Fibroblast of gingiva (primary cell): ENCODE data around the gene APOB.

Source experiments
- DNase-seq: peaks from one replicate; pipeline ENCODE4 v3.0.0-alpha.2; 2011; ENCODE audit warnings: low read depth

Gene APOB

DNA sequence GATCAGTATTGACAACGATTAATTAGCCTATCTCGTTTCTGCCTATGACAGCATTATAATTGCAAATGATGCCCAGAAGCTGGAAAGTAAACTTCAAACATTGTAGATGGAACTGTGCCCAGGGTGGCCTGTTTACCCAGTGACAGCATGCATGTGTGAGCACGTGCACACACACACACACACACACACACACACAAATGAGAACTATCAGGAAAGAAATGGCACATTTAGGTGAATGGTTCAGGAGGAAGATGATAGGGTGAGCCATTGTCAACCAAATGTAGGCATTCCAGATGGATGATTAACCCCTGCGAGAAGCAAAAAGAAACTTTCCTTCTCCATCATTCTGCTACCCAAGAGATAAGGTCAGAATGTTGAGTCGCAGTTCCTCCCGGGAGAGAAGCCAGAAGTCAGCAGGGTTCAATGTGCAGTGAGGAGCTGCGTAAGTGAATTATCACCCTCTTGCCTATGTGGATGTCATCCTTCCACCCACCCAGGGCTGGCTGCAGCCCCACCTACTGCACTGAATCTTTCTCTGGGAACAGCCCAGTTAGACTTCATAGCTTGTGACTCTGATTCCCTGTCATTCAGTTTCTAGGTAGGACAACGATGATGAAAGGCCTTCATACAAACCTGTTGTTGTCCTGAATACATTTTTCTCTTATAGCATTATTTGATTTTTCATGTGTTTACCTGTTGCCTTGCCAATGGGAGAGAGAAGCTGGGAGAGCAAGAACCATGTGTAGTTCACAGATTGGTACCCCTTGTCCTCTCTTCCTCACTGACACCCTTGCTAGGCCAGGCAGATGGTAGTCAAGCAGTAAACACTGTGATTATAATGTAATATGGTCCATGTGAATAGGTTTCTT, 3.5 kb upstream of the APOB start:
- no peak for DNase-seq

DNA sequence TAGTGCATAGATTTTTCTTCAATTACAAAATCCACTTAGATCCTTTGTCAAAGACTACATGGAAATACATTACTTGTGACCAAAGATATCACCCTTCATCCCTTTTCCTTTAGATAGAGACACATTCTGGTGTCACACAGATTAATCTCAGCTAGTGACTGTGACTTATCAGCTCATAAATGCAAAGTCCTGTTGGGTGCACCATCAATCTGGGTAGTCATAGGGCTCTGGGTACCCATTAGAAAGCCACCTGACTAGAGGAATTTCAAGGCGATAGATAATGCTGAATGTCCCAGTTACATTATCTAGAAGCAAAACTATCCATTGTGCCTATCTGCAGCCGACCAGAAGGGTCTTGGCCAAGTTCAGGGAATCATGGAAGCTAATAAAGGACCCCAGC, 2.6 kb upstream of the APOB start:
- DNase-seq, result no peak

DNA sequence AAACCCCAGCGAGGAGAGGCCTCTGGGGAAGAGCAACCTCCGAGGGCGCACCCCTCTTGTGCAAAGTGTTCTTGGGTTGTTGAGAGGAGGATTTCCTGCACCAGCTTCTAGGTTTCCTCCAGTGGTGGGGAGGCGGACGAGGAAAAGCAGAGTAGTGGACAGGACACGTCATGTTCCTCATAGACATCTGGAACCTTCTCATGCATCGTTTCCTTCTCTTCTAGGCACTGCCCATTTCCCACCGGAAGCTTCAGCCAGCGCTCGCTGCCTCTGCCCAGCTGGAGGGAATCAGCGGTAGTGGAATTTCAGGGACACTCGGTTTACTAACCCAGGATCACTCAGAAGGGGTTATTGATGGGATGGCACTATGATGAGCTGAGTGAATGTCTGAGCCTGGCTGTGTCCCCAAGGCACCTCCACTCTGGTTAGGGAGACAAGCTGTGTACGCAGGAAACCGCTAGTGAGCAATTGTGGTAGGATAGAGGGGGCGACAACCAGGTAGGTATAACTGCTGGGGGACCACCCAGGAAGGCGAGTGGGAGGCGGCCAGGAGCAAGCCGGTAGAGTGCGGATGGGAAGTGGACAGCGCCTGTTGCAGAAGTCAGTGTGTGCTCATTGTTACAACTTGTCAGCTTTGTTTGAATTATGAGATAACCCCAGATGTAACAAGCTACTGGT, 960 bp upstream of the APOB start:
- DNase-seq, result no peak

DNA sequence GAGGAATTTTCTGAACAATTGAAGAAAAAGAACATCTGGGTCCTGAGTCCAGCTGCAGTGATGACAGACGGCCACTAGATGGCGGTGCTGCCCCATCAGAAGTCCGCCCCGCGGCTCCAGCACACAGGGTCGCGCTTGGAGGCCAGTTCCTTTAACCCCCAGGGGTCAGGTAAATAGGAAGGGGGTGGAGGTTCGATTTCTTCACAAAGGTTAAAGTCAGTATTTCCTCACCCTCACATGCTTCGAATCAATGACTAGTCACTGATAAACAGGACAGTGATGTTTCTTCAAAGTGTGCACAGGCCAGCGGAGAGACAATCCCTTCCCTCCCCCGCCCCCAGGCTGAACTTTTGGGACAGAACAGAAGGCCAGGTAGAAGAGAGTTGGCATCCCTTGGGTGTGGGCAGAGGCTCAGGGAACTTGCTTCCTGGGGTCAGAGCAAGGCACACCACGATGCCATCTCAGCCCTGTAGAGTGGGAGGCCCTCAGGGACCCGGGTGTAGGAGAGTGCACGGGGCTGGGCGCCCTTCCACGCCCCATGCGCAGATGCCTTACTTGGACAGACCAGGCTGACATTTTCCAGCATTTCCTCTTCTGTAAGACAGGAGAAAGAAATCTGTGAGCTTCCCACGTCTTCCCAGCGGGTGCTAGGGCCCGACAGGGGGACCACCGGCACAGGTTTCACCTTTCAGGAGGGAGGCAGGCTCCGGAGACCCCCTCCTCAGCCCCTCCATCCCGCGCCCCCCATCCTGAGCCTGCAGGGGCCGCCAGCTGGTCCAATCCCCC, 722 bp downstream of the APOB start:
- peak; percentile 54 for DNase-seq

DNA sequence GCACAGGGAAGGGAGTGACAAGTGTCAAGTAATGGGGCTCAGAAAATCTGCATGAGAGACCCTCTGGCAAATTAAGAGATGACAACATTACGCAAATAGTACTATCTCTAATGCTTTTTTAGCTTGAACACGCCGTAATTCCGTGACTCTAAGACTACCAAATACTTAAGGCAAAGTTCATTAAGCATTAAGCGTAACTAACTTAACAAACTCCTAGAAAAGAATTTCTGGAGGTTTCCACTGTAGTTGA, 1.2 kb downstream of the APOB start:
- DNase-seq, result no peak

DNA sequence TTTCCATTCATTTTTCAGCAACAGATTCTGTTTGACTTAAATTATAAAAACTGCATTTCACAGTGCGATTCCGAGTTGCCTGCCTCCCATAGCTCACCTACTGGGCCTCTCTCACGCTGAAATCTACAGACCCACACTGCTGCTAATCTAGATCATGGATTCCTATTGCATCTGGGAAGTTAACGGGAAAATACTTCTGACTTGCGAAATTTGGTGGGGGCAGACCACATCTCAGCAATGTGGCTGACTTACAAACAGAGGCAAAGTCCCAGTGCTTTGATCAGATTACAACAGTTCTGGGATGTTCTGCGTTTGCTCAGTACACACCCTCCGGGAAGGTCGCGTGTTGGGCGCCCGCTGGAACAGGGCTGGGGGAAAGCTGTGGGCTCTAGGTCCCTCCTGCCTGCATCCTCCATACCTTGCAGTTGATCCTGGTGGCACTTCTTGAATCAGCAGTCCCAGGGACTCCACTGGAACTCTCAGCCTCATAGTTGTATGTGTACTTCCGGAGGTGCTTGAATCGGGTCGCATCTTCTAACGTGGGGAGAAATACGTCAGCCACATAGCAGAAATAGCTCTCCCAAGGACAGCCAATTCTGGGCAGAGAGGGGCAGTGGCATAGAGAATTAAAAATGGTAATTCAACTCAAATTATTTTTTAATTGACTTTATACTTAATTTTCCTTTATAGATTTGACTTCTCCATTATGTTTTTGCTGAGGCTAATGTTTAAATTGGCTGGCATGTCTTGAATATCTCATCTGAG, 1.7 kb downstream of the APOB start:
- DNase-seq, result peak; percentile 87

DNA sequence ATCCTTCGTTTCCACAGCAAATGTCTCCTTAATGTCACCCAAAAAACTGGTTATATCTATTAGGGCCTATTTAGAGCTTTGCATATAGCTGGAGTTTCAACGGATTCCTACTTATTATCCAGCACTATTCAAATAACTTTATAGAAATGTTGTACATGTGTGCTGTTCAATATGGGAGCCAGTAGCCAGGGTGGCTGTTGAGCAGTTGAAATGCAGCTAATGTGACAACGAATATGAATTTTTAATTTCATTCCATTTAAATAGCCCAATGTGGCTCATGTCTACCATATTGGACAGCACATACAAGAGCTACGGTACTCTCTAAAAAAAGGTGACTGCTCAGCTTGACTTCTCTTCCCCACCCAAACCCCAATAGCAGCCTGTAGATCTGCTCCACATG, 2.4 kb downstream of the APOB start:
- no peak for DNase-seq

DNA sequence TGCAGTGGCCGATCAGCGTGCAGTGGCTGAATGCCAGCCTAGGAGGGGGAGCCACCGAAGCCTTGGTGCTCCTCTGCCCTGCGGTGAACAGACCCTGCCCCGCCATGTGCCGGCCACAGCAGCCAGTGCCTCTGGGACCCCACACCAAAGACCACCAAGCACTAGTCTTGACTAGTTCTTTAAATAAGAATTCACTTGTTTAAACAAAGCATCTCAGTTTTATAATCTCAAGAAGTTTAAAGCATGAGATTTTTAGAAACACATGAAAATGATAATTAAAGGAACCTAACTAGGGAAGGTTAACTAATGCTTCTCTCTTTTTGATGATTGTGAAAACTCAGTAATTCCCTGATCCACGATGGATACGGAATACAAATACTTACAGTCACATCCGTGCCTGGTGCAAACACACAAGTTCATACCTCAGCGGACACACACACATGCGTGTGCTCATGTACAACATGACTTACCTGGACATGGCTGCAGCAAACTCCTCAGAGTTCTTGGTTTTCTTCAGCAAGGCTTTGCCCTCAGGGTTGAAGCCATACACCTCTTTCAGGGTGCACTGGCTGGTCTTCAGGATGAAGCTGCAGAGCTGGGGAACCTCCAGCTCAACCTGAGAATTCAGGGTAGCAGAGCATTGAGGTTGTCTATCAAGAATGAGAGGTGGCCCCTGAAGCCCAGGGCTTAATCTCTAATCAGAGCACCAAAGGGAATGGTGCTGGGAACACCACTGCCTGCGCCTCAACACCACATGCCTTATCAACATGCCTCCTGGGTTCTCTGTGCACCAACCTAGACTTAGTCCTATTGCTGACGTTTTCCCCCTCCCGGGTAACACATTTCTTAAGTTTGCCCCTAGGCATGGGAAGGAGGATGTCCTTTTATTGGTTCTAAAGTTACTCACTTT, 3.1 kb downstream of the APOB start:
- DNase-seq, result peak; percentile 4

DNA sequence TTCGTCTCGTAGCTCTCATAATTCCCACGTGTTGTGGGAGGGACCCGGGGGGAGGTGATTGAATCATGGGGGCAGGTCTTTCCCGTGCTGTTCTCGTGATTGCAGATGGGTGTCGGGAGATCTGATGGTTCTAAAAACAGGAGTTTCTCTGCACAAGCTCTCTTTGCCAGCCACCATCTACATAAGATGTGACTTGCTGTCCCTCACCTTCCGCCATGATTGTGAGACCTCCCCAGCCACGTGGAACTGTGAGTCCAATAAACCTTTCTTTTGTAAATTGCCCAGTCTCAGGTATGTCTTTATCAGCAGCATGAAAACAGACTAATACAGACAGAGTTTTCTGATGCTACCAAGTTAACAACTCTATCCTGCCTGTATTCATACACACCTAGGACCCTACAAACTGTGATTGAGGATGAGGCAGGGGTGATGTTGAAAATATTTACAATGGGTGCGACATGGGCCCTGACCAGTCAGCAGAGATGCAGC, 3.9 kb downstream of the APOB start:
- DNase-seq, result peak; percentile 29

DNA sequence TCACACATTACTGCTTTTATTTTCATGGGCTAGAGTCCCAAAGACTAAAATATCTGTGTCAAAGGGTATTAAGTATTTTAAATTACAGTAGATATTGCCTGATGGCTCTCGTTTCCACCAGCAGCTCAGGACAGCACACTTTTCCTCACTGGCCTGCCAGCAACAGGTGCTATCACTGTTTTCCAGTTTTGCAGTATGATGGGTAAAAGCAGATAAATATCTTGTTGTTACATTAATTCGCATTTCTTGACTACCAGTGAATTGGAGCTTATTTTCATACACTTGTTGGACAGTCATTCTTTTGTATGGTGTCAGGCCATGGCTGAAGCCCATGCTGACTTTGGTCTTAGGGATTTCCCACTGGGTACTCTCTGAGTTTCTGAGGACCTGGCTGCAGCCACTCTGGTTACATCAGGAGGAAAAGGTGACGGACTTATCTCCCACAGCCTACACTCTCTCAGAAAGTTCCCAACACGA, 4.8 kb downstream of the APOB start:
- DNase-seq, result no peak

DNA sequence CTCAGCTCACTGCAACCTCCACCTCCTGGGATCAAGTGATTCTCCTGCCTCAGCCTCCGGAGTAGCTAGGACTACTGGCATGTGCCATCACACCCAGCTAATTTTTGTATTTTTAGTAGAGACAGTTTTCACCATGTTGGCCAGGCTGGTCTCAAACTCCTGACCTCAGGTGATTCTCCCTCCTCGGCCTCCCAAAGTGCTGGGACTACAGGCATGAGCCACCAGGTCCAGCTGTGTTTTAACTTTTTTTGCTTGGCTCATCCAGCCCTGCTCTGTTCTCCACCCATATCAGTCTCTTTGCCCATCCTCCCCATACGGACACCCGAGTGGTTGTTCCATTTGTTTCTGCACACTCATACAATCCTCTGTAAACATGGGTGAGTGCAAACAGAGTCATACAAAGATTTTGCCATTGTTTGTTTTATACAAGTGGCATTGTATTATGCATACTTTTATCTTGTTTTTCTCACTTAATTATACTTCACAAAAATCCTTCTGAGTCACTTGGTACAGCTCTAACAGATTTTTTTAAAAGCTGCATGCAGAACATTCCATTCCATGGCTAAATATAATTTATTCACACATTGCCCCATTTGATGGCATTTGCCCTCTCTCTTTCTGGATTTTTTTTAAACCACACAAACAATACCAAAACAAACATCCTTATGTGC, 5.3 kb downstream of the APOB start:
- DNase-seq, result peak; percentile 92

DNA sequence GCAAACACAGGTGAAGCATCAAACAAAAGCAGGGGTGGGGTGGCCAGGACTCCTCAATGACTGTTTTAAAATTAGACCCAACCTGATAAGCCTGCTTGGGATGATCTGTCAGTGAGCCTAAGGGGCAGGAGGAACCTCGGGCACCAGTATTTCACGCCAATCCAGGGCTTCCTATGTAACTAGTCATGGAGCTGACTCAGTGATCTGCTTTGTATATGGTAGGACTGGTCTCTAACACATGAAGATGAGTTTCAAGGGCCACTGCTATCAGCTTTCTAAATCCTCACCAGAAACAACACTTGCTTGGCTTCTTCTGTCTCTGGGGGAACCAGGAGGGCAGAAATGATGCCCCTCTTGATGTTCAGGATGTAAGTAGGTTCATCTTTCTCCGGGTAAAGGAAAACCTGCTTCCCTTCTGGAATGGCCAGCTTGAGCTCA, 6.2 kb downstream of the APOB start:
- DNase-seq, result no peak

DNA sequence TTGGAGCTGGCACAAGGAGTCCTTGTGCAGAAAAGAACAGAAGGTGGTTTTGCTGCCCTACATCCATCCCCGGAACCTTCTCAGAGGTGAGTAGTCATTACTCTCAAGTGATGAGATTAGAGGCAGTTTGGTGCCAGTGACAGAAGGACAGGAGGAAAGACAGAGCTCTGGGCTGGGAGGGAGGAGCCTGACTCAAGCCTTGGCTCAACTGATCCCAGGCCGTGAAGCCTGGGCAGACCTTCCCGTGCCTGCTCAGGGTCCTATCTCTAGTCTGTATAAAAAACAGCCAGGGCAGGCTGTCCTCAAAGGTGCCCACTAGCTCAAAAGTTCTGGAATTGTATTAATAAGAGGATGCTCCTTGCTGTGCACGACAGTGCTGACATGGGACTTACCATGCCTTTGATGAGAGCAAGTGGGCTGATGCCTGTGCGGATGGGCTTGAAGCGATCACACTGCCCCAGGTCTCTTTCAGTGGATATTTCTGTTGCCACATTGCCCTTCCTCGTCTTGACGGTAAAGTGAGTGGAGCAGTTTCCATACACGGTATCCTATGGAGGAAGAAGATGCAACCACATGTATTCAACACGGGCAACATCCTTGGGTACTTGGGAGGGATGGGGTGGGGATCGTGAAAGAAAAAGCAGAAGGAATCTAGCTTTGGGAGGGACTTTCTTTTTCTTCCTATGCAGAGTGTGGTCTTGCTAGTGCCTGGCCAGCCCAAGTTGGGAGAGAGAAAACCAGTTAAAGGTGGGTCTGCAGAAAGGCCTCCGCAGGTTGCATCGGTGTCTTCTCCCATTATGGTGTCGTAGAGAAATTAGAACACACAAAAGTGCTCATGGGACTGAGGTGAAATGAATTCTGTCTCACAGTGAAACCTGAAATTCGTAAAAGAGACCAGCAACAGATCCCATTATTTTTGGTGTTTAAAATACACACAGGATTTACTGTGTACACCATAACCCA, 6.9 kb downstream of the APOB start:
- DNase-seq, result no peak

DNA sequence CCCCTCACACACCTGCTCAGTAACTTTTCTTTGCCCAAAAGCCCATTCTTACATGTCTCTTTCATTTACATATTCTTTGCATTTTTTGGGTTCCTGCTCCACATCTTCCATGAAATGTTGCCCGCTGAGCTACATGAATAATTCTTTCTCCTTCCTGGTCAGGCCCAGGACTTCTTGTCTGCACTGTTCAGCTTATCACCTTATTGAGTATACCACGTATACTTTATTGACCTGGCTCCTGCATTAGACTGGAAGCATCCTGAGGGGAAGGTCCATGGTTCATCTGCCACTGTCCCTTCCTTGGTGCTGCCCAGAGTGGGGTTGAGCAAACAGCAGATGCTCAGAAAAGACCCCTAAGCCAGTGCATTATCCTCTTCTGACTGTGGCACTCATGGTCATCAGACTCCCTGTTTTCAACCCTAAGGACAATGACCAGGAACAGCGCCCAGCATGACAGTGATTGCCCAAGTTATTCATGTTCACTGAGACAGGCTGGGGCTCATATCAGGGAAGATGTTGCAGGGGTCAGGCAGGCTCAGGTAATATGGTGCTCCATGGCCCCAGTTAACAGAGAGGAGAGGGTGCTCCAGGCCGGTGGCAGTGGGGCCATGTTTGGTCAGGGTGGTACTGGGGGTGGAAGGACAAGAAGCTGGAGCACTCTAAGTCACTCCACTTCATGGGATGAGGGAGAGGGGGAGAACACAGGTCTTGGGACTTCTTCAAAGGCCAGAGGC, 7.7 kb downstream of the APOB start:
- no peak for DNase-seq

DNA sequence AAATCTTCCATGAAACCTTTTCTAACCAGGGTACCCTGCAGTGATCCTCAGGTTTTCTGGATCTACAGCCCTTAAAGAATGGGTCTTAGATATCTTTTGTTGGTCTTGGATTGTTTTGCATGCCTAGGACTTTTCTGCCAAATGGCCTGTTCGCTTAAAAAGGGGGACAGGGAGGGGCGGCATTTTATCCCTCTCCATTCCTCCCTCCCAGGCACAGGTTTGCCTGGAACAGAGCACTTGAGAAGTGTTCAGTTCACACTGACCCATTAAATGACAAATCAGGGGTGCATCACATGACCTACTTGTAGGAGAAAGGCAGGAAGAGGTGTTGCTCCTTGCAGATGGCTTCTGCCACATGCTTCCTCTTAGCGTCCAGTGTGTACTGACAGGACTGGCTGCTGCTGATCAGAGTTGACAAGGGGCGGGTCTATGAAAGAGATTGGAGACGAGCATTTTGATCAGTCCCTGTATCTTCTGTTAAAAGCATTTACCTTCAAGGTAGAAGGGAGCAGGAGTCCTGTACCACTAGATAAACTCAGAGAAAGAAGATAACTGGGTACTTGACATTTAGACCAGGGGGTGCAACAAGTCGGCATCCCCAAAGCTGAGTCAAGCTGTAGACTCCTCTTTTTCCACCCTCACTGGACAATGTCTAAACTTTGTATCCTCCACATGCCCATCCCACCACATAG, 8.4 kb downstream of the APOB start:
- DNase-seq, result no peak

DNA sequence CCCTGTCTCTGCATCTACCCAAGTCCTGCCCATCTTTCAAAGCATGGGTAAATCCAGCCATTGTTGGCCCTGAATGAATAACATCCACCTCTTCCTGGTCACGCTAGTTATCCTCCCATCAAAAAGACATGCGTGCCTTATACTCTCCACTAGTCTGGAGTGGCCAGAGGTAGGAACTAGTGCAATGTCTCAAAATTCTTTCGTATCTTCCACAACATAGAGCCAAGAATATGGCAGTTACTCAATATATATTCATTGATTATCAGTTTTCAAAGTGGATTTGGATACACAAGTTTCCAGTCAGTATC, 8.9 kb downstream of the APOB start:
- no peak for DNase-seq

DNA sequence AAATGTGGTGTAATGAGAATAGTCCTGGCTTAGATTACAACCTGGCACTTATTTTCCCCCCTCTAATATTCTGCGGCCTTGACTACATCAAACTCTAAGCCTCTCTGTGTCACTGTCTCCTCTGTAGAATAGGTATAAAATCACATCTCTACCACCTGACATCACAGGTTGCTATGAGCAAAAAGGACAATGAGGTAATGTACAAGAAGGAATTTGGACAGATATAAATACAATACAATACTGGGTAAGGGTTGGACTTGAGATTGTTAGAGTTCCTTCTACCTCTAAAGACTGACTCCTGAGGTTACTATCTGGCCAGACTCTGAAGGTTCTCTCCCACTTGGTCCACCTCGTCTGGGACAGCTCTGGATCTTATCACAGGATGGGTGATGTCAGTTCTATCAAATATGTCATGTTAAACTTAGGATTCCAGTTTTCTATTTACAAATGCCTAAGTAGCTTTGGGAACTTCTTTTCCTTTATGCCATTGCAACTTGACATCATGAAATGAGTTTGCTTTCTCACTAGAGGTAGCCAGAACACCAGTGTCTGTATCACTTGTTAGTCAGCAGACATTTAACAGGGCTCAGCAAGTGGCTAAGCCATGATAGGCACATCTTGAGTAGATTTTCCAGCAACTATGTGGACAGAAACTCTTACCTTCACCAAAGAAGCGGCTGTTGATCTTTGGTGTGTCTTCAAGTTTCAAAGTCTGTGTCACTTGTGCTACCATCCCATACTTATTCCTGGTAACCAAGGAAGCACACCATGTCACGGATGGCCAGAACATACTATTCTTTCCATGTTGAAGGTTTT, 9.5 kb downstream of the APOB start:
- no peak for DNase-seq
